ENCODE measurements around the gene RAI1. TPM values are rescaled to one million over a fixed set of nuclear protein-coding genes. Genes with fewer than 3 reads are reported as not detected.

RAI1 gene
- polyA plus RNA-seq, 2 of the 4 experiments (the other 2 are of a cell fraction) = 3.5 to 23.8 TPM

DNA sequence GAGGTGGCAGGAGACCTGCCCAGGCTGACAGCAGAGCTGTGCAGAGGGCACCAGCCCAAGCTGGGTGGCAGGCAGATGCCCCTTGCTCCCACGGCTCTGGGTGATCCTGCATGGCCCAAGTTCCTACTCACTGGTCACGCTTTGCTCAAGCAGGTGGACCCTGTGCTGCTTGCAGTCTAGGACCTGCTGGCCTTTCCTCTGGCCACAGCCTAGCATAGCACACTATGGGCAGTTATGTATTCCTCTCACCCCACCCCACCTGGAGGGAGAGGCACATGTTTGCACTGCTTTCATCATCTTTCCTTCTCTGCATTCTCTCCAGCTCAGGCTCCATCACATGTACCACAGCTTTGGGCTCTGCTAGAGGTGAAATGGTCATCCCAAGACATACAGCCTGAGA lies 175.1 kb downstream of the RAI1 start:
- 96% methylated on average over 2 of the region's 2 CpGs for WGBS (ENCODE audit: missing lambda C conversion rate)
- Histone ChIP-seq H3K4me3 (no peak overlapping the region), H3K27ac (peak overlapping the region in 1 of 2 experiments; percentile 29; a peak in 2 of 6 replicates), H3K4me1 (peaks cover 8% of the 10 kb centered on the region; the same call in 2 of the 3 replicates), H3K4me2 (no peak overlapping the region), H3K9me3 (no peaks in the 10 kb centered on the region)
- CTCF ChIA-PET = interaction anchor here (0.8 to 35.9 kb wide), 10 partner anchors 8 to 176 kb away, joined by 3 to 859 read pairs (median 6); no protein-coding TSS in a partner anchor
- DNase-seq (ENCODE audit: low read depth in 1 of 2, low spot score in 1 of 2) = no peak
- ATAC-seq = 0 out of 6 replicates have a peak, but pooled peaks of 1 of the 2 experiments have one; percentile 5
- POLR2A ChIA-PET = interaction anchor here (0.6 to 1.2 kb wide), 2 partner anchors 18 to 20 kb away, joined by 3 read pairs; no protein-coding TSS in a partner anchor
- TF ChIP-seq FOXS1 (CRISPR knock-in tag; IDR thresholded peaks at IDR 0.05) (no peak), ATOH8 (CRISPR knock-in tag; IDR thresholded peaks at IDR 0.05; ENCODE audit: low read depth) (no peak), KDM5A (IDR thresholded peaks at IDR 0.05) (no peak), CBX8 (IDR thresholded peaks at IDR 0.05) (no peak), EHF (CRISPR knock-in tag; IDR thresholded peaks at IDR 0.05) (no peak), HOXA7 (CRISPR knock-in tag; IDR thresholded peaks at IDR 0.05) (no peak)
- TF ChIP-seq, protein P1, sequence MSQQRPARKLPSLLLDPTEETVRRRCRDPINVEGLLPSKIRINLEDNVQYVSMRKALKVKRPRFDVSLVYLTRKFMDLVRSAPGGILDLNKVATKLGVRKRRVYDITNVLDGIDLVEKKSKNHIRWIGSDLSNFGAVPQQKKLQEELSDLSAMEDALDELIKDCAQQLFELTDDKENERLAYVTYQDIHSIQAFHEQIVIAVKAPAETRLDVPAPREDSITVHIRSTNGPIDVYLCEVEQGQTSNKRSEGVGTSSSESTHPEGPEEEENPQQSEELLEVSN (IDR thresholded peaks at IDR 0.05; ENCODE audit: borderline replicate concordance, low read depth) = no peak
- FAIRE-seq = no peak

- Histone ChIP-seq H3K4me3 (no peak overlapping the region), H3K9me3 (no peaks in the 10 kb centered on the region), H3K27ac (no peak overlapping the region), H3K4me2 (no peak overlapping the region), H3K4me1 (peaks cover 8% of the 10 kb centered on the region; the same call in 2 of the 3 replicates)
- ChIA-PET CTCF (interaction anchor here (0.7 to 35.9 kb wide), 9 partner anchors 9 to 177 kb away, joined by 3 to 859 read pairs (median 3); no protein-coding TSS in a partner anchor), POLR2A (no interaction called here)
- DNase-seq (ENCODE audit: low read depth in 1 of 2, low spot score in 1 of 2) (no peak), ATAC-seq (no peak), FAIRE-seq (no peak)
- 88% methylated on average over 4 of the region's 4 CpGs for WGBS (ENCODE audit: missing lambda C conversion rate)
- no peak for TF ChIP-seq PBX3 (IDR thresholded peaks at IDR 0.05)
- TF ChIP-seq, protein P2, sequence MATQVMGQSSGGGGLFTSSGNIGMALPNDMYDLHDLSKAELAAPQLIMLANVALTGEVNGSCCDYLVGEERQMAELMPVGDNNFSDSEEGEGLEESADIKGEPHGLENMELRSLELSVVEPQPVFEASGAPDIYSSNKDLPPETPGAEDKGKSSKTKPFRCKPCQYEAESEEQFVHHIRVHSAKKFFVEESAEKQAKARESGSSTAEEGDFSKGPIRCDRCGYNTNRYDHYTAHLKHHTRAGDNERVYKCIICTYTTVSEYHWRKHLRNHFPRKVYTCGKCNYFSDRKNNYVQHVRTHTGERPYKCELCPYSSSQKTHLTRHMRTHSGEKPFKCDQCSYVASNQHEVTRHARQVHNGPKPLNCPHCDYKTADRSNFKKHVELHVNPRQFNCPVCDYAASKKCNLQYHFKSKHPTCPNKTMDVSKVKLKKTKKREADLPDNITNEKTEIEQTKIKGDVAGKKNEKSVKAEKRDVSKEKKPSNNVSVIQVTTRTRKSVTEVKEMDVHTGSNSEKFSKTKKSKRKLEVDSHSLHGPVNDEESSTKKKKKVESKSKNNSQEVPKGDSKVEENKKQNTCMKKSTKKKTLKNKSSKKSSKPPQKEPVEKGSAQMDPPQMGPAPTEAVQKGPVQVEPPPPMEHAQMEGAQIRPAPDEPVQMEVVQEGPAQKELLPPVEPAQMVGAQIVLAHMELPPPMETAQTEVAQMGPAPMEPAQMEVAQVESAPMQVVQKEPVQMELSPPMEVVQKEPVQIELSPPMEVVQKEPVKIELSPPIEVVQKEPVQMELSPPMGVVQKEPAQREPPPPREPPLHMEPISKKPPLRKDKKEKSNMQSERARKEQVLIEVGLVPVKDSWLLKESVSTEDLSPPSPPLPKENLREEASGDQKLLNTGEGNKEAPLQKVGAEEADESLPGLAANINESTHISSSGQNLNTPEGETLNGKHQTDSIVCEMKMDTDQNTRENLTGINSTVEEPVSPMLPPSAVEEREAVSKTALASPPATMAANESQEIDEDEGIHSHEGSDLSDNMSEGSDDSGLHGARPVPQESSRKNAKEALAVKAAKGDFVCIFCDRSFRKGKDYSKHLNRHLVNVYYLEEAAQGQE (IDR thresholded peaks at IDR 0.05) = no peak
- no peak for TF ChIP-seq POLR2AphosphoS2 (conservative IDR thresholded peaks at IDR 0.05; ENCODE audit: low read length)
- TF ChIP-seq CHD4 (IDR thresholded peaks at IDR 0.05; ENCODE audit: borderline replicate concordance) = no peak
These were observed 176.2 kb downstream of the RAI1 start for GRCh38 chr17:17857496-17857895.

DNA sequence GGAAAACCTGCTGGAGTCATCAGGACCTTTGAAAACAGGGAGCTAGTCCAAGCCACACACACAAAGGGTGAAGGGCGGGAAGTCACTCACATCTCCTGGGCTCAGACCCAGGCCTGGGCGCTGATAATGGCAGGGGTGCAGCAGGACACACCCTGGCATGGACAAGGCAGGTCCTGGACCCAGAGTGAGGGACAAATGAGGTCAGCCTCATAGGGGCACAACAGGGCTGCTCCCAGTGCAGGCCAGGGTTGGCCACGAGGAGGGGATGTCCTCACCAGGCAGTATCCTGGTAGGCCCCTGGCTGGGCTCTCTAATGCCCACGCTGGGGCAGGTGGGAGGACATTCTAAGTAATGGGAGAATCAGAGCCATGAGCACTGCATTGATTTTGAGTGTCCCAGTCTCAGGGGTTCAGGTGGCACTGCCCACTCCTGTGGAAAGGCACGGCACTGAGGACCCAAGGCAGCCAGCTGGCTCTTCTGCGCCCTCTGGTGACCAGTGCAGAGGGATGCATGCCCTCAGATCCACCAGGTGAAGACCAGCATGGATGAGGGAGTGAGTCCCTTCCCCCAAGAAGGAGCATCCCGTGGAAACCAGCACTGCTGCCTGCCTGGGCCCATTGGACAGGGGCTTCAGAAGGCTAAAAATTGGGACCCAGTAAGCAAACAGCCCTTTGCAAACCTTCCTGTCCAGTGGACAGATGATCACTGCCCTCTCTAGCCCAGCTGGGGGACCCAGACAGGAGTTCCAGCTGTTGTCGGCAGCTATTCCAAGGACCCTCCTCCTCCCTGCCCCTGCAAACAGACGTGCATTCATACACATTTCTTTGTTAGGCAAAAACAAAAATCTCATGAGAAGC lies 178.9 kb downstream of the RAI1 start:
- CTCF ChIA-PET = interaction anchor here (0.5 to 35.9 kb wide), 58 partner anchors 8 to 625 kb away, joined by 3 to 859 read pairs (median 5); partner anchors contain the start of gene SREBF1
- Histone ChIP-seq H3K4me2 (no peak overlapping the region), H3K4me3 (no peak overlapping the region), H3K9me3 (no peaks in the 10 kb centered on the region), H3K27ac (peak overlapping the region; percentile 15 to 61; a peak in 4 of 6 replicates), H3K4me1 (peaks cover 8% of the 10 kb centered on the region; the same call in 2 of the 3 replicates)
- FAIRE-seq = peak; percentile 94
- WGBS (ENCODE audit: missing lambda C conversion rate) = 42% methylated on average over 9 of the region's 9 CpGs
- POLR2A ChIA-PET = interaction anchor here (0.6 to 1.3 kb wide), 3 partner anchors 23 to 170 kb away, joined by 6 to 15 read pairs (median 10); partner anchors contain the start of gene SREBF1
- DNase-seq (ENCODE audit: low read depth in 1 of 2, low spot score in 1 of 2) = peak; percentile 72 to 97
- peak; percentile 94 to 97 for ATAC-seq
- TF ChIP-seq SMC3 (IDR thresholded peaks at IDR 0.05) = peak; percentile 99
- TF ChIP-seq RAD21 (conservative IDR thresholded peaks at IDR 0.05 in 1 of 2, IDR thresholded peaks at IDR 0.05 in 1 of 2) = peak; percentile 98 to 99
- TF ChIP-seq, protein P3, sequence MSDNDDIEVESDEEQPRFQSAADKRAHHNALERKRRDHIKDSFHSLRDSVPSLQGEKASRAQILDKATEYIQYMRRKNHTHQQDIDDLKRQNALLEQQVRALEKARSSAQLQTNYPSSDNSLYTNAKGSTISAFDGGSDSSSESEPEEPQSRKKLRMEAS (IDR thresholded peaks at IDR 0.05) = peak; percentile 55; the same call in 1 of the 2 replicates
- TF ChIP-seq, protein P4, sequence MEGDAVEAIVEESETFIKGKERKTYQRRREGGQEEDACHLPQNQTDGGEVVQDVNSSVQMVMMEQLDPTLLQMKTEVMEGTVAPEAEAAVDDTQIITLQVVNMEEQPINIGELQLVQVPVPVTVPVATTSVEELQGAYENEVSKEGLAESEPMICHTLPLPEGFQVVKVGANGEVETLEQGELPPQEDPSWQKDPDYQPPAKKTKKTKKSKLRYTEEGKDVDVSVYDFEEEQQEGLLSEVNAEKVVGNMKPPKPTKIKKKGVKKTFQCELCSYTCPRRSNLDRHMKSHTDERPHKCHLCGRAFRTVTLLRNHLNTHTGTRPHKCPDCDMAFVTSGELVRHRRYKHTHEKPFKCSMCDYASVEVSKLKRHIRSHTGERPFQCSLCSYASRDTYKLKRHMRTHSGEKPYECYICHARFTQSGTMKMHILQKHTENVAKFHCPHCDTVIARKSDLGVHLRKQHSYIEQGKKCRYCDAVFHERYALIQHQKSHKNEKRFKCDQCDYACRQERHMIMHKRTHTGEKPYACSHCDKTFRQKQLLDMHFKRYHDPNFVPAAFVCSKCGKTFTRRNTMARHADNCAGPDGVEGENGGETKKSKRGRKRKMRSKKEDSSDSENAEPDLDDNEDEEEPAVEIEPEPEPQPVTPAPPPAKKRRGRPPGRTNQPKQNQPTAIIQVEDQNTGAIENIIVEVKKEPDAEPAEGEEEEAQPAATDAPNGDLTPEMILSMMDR (IDR thresholded peaks at IDR 0.05) = peak; percentile 99
- TF ChIP-seq JUN (IDR thresholded peaks at IDR 0.05) = no peak

Measured in A549 (cell line).